Ovary (tissue), 3 donors: ENCODE measurements around the gene RORB.

Experiments
- CTCF ChIP-seq, 3 donors: fragments of 450-650 bp in 2 of 3; fragments of 200-600 bp in 1 of 3; IDR thresholded peaks; one replicate each; pipeline versions ENCODE4 v1.5.1 to v1.8.0; 2016 to 2022; ENCODE audit warnings: antibody characterized with exemption in 3 of 3, mild to moderate bottlenecking in 1 of 3
- EP300 ChIP-seq: sonication (generic); formaldehyde crosslinking; IDR thresholded peaks from one replicate; pipeline ENCODE4 v1.6.1; 2017; ENCODE audit warnings: antibody characterized with exemption
- POLR2A ChIP-seq: fragments of 450-650 bp; IDR thresholded peaks from one replicate; pipeline ENCODE4 v1.6.1; 2017; ENCODE audit warnings: antibody characterized with exemption, mild to moderate bottlenecking, moderate library complexity
- donor health status: DM: no; HTN: no; CAD: no.

GRCh38 chr9:74595286-74595685 lies 98.2 kb downstream of the RORB start:
- no peak for TF ChIP-seq CTCF (IDR thresholded peaks at IDR 0.05)
- TF ChIP-seq POLR2A = no peak
- TF ChIP-seq EP300 = no peak
